ENCODE data around the gene SPC24.
A peak's percentile ranks its signal among the peaks of the same experiment; 100 is the strongest.
"Not testable (repeated sequence)": the region's sequence is repeated elsewhere in the genome, so short reads cannot be mapped to it uniquely, and the experiment has no call there.

SPC24 gene

DNA sequence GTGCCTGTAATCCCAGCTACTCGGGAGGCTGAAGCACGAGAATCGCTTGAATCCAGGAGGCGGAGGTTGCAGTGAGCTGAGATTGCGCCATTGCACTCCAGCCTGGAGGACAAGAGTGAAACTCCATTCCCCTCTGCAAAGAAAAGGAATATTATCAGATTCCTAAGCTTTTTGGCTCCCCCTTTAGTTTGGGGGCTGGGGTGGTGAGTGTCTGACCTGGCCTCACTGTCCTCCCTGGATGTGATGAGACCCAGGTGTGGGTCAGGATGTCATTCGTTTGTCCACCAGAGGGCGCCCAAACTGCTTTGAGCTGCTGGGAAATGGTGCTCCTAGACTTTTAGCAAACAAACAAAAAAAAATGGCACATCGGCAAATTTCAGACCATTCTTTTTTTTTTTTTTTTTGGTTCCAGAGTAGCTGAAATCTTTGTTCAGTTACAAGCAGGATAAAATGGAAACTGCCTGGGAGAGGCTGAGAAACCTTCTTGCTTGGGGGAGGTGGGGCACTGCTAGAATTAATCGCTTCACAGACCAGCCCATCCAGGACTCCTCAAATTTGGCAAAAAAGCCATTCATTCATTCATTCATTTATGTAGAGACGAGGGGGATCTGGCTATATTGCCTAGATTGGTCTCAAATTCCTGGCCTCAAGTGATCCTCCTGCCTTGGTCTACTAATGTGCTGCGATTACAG, 29.4 kb downstream of the SPC24 start:
- peak; percentile 83 for DNase-seq (ENCODE audit: low spot score)

DNA sequence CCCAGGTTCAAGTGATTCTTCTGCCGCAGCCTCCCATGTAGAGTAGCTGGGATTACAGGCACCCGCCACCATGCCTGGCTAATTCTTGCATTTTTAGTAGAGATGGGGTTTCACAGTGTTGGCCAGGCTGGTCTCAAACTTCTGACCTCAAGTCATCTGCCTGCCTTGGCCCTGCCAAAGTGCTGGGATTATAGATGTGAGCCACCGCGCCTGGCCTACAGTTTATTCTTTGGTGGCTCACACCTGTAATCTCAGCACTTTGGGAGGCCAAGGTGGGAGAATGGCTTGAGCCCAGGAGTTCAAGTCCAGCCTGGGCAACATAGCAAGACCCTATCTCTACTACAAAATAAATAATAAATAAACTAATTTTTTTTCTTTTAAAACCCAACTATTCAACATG, 31.4 kb downstream of the SPC24 start:
- not testable (repeated sequence) for DNase-seq (ENCODE audit: low spot score)

DNA sequence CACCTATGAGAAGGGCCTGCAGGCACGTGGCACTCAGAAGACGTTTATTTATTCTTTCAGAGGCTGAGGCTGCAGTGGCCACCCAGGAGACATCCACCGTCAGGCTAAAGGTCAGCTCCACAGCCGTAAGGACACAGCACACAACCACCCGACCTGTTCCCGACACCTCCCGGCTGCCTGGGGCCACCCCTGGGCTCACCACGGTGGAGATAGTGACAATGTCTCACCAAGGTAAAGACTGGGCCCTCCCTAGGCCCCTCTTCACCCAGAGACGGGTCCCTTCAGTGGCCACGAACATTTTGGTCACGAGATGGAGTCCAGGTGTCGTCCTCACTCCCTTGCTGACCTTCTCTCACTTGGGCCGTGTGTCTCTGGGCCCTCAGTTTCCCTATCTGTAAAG, 32.5 kb downstream of the SPC24 start:
- no peak for DNase-seq (ENCODE audit: low spot score)

DNA sequence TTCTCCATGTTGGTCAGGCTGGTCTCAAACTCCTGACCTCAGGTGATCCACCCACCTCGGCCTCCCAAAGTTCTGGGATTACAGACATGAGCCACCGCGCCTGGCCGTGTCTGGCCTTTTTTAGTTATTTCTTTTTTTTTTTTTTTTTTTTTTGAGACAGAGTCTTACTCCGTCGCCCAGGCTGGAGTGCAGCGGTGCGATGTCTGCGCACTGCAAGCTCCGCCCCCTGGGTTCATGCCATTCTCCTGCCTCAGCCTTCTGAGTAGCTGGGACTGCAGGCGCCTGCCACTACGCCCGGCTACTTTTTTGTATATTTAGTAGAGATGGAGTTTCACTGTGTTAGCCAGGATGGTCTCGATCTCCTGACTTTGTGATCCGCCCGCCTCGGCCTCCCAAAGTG, 33.6 kb downstream of the SPC24 start:
- not testable (repeated sequence) for DNase-seq (ENCODE audit: low spot score)

DNA sequence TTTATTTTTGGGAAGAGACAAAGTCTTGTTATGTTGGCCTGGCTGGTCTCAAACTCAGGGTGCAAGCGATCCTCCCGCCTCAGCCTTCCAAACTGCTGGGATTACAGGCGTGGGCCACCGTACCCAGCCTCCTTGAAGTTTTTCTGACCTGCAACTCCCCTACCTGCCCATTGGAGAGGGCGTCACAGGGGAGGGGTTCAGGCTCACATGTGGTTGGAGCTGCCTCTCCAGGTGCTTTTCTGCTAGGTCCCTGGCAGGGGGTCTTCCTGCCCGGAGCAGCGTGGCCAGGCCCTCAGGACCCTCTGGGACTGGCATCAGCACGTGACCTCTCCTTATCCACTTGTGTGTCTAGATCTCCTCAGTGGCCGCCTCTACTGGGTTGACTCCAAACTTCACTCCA, 39.1 kb downstream of the SPC24 start:
- no peak for DNase-seq (ENCODE audit: low spot score)

DNA sequence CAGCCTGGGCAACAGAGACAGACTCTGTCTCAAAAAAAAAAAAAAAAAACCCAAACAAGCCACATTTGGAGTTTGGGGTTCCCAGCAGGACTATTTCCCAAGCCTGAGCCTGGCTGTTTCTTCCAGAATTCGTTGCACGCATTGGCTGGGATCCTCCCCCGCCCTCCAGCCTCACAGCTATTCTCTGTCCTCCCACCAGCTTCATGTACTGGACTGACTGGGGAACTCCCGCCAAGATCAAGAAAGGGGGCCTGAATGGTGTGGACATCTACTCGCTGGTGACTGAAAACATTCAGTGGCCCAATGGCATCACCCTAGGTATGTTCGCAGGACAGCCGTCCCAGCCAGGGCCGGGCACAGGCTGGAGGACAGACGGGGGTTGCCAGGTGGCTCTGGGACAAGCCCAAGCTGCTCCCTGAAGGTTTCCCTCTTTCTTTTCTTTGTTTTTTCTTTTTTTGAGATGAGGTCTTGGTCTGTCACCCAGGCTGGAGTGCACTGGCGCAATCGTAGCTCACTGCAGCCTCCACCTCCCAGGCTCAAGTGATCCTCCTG, 39.6 kb downstream of the SPC24 start:
- DNase-seq (ENCODE audit: low spot score), result no peak

DNA sequence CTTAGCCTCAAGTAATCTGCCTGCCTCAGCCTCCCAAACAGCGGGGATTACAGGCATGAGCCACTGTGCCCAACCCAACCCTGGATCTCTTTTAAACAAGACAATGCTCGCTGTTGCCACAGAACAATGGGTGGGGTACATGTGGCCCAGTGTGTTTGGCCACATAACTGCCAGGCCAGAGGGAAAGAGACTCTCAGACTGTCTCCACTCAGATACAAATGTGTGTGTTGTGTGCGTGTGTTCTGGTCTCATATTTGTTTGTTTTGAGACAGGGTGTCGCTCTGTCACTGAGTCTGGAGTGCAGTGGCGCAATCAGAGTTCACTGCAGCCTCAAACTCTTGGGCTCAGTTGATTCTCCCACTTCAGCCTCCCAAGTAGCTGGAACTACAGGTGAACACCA, 40.5 kb downstream of the SPC24 start:
- DNase-seq (ENCODE audit: low spot score), result no peak

DNA sequence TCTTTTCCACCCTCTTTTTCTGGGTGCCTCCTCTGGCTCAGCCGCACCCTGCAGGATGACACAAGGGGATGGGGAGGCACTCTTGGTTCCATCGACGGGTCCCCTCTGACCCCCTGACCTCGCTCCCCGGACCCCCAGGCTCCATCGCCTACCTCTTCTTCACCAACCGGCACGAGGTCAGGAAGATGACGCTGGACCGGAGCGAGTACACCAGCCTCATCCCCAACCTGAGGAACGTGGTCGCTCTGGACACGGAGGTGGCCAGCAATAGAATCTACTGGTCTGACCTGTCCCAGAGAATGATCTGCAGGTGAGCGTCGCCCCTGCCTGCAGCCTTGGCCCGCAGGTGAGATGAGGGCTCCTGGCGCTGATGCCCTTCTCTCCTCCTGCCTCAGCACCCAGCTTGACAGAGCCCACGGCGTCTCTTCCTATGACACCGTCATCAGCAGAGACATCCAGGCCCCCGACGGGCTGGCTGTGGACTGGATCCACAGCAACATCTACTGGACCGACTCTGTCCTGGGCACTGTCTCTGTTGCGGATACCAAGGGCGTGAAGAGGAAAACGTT, 42.4 kb downstream of the SPC24 start:
- no peak for DNase-seq (ENCODE audit: low spot score)

DNA sequence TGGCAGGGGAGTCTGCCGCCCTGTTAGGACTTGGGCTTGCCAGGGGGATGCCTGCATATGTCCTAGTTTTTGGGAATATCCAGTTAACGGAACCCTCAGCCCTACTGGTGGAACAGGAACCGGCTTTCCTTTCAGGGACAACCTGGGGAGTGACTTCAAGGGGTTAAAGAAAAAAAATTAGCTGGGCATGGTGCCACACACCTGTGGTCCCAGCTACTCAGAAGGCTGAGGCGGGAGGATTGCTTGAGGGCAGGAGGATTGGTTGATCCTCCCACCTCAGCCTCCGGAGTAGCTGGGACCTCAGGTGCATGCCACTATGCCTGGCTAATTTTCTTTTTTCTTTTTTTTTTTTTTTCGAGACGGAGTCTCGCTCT, 43.8 kb downstream of the SPC24 start:
- DNase-seq (ENCODE audit: low spot score), result no peak

DNA sequence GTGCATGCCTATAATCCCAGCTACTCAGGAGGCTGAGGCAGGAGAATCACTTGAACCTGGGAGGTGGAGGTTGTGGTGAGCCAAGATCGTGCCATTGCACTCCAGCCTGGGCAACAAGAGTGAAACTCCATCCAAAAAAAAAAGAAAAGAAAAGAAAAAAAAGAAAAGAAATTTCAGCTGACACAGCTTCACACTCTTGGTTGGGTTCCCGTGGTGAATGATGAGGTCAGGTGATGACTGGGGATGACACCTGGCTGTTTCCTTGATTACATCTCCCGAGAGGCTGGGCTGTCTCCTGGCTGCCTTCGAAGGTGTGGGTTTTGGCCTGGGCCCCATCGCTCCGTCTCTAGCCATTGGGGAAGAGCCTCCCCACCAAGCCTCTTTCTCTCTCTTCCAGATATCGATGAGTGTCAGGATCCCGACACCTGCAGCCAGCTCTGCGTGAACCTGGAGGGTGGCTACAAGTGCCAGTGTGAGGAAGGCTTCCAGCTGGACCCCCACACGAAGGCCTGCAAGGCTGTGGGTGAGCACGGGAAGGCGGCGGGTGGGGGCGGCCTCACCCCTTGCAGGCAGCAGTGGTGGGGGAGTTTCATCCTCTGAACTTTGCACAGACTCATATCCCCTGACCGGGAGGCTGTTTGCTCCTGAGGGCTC, 44.3 kb downstream of the SPC24 start:
- no peak for DNase-seq (ENCODE audit: low spot score)

DNA sequence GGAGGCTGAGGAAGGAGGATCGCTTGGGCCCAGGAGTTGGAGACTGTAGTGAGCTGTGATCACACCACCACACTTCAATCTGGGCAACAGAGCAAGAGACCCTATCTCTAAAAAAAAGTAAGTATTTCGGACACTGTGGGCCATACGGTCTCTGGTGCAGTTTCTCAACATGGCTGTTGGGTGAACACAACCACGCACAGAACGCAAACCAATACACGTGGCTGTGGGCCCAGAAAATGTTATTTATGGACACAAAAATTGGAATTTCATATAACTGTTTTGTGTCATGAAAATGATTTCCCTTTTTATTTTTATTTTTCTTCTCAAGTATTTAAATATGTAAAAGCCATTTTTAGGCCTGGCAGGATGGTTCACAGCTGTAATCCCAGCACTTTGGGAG, 46.8 kb downstream of the SPC24 start:
- DNase-seq (ENCODE audit: low spot score), result no peak

DNA sequence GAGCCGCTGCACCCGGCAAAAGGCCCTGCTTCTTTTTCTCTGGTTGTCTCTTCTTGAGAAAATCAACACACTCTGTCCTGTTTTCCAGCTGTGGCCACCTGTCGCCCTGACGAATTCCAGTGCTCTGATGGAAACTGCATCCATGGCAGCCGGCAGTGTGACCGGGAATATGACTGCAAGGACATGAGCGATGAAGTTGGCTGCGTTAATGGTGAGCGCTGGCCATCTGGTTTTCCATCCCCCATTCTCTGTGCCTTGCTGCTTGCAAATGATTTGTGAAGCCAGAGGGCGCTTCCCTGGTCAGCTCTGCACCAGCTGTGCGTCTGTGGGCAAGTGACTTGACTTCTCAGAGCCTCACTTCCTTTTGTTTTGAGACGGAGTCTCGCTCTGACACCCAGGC, 49.1 kb downstream of the SPC24 start:
- no peak for DNase-seq (ENCODE audit: low spot score)

DNA sequence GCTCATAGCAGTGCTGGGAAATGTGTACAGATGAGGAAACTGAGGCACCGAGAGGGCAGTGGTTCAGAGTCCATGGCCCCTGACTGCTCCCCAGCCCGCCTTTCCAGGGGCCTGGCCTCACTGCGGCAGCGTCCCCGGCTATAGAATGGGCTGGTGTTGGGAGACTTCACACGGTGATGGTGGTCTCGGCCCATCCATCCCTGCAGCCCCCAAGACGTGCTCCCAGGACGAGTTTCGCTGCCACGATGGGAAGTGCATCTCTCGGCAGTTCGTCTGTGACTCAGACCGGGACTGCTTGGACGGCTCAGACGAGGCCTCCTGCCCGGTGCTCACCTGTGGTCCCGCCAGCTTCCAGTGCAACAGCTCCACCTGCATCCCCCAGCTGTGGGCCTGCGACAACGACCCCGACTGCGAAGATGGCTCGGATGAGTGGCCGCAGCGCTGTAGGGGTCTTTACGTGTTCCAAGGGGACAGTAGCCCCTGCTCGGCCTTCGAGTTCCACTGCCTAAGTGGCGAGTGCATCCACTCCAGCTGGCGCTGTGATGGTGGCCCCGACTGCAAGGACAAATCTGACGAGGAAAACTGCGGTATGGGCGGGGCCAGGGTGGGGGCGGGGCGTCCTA, 50.5 kb downstream of the SPC24 start:
- DNase-seq (ENCODE audit: low spot score), result no peak

DNA sequence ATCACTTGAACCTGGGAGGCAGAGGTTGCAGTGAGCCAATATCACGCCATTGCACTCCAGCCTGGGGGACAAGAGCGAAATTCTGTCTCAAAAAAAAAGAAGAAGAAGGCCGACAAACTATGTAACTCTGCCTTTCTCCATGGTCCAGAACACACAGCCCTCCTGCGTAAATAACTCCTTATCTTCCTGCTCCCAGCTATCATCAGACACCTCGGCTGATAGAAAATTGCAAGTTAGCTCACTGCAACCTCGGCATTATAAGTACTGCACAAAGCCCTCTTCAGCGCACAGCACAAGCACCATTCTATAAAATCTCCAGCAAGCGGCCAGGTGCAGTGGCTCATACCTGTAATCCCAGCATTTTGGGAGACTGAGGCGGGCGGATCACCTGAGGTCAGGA, 51.9 kb downstream of the SPC24 start:
- not testable (repeated sequence) for DNase-seq (ENCODE audit: low spot score)

DNA sequence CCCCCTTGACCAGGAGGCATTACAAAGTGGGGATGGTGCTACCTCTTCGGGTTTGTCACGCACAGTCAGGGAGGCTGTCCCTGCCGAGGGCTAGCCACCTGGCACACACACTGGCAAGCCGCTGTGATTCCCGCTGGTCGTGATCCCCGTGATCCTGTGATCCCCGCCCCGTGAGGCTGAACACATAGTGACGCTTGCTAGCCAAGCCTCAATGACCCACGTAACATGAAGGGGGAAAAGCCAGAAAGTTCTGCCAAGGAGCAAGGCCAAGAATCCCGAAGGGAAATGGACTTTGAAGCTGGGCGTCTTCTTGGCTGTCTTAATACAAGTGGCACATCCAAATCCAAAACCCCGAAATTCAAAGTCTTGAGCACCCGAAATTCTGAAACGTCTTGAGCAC, 52.6 kb downstream of the SPC24 start:
- DNase-seq (ENCODE audit: low spot score), result no peak

DNA sequence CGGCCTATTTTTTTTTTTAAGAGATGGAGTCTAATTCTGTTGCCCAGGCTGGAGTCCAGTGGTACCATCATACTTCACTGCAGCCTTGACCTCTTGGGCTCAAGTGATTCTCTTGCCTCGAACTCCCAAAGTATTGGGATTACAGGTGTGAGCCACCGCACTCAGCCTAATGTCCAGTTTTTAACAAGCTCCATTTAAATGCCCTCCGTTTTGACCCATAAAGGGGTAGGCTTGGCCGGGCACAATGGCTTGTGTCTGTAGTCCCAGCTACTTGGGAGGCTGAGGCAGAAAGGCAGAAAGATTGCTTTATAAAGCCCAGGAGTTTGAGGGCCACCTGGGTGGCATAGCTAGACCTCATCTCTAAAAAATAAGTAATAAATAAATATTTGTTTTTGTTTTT, 54.5 kb downstream of the SPC24 start:
- no peak for DNase-seq (ENCODE audit: low spot score)

DNA sequence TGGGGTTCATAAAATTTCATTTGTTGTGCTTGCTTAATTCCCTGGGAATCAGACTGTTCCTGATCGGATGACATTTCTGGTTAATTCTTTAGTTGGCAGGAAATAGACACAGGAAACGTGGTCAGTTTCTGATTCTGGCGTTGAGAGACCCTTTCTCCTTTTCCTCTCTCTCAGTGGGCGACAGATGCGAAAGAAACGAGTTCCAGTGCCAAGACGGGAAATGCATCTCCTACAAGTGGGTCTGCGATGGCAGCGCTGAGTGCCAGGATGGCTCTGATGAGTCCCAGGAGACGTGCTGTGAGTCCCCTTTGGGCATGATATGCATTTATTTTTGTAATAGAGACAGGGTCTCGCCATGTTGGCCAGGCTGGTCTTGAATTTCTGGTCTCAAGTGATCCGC, 55.5 kb downstream of the SPC24 start:
- no peak for DNase-seq (ENCODE audit: low spot score)

DNA sequence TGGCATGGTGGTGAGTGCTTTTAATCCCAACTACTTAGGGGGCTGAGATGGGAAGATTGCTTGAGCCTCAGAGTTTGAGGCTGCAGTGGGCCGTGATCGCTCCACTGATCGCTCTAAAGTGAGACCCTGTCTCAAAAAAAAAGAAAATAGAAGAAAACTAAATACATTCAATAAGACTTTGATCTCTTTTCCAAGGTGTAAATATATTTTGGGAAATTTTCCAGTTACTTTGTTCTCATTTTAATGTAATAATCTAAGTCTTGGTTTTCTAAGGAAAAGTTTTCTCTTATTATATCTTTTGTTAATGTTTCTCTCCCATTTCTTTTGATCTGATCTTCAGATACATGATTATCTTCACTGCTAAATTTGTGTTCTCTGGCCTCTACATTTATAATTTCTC, 56.7 kb downstream of the SPC24 start:
- DNase-seq (ENCODE audit: low spot score), result no peak

DNA sequence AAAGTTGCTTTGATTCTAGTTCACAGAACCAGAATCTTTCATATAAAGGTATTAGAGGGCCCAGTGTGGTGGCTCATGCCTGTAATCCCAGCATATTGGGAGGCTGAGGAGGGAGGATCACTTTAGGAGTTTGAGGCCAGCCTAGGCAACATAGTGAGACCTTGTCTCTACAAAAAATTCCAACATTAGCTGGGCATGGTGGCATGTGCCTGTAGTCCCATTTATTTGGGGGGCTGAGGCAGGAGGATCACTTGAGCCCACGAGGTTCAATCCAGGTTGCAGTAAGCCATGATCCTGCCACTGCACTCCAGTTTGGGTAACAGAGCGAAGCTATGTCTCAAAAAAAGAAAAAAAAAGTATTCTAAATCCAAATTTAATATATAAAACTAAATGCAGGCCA, 57.3 kb downstream of the SPC24 start:
- no peak for DNase-seq (ENCODE audit: low spot score)

DNA sequence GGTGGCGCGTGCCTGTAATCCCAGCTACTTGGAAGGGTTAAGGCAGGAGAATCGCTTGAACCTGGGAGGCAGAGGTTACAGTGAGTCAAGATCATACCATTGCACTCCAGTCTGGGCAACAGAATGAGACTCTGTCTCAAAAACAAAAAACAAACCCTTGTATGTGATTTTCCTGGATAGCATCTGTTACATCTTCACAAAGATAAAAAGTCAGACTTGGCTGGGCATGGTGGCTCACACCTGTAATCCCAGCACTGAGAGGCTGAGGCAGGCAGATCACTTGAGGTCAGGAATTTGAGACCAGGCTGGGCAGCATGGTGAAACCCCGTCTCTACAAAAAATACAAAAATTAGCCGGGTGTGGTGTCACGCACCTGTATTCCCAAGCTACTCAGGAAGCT, 58.2 kb downstream of the SPC24 start:
- DNase-seq (ENCODE audit: low spot score), result not testable (repeated sequence)

DNA sequence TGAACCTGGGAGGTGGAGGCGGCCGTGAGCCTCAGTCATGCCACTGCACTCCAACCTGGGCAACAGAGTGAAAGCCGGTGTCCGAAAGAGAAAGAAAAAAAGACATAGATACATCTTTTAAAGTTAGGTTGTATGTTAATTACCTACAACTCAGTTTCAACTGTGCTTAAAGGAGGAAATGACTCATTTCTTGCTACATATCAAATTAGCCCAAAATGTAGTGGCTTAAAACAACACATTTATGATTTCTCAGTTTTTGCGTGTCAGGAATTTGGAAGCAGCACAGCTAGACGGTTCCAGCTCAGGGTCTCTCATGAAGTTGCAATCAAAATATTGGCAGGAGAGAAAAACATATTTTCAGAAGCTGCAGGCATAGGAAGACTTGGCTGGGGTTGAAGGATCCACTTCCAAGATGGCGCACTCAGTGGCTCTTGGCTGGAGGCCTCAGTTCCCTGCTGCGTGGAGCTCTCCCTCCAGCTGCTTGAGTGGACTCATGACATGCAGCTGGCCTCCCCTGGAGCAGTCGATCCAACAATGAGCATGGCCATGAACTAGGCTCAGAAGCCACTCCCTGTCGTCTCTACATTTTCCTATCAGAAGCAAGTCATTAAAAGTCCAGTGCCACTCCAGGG, 59.3 kb downstream of the SPC24 start:
- no peak for DNase-seq (ENCODE audit: low spot score)

All from NAMALWA (cell line).